Endothelial cell of umbilical vein (primary cell): ENCODE results near the gene NOD2. TPM values are rescaled to one million over a fixed set of nuclear protein-coding genes. Genes with fewer than 3 reads are reported as not detected.

ENCODE experiments used
- BruUV-seq: library from RNA; stranded (reverse); fragments of 400-500 nt; replicated peaks from 2 replicates; lab custom pipeline; 2021; lab: Mats Ljungman, UMichigan
- CTCF ChIA-PET: fragments of 300-600, 350-600 bp; sonication (Branson Sonifier 250); formaldehyde crosslinking; loops from one replicate; lab custom pipeline; 2021; ENCODE audit warnings: antibody characterized with exemption, inconsistent platforms; lab: Charles Lee
- POLR2A ChIA-PET: fragments of 300-600, 350-600 bp; sonication (Branson Sonifier 250); formaldehyde crosslinking; loops from one replicate; lab custom pipeline; 2021; ENCODE audit warnings: antibody characterized with exemption, inconsistent platforms; lab: Charles Lee
- DNase-seq: peaks from one replicate; pipeline ENCODE4 v3.0.0-alpha.2; 2011; ENCODE audit warnings: low read depth, low spot score
- FAIRE-seq: peaks from 2 replicates; lab custom pipeline; 2011; peaks lifted over from hg19 to GRCh38; lab: Jason Lieb, UNC
- H2AFZ ChIP-seq: 2 replicates; pipeline ENCODE4 v1.6.0; 2012; ENCODE audit warnings: low read depth, low read length, control low read depth, inconsistent platforms
- H3K27ac ChIP-seq: 2 replicates; pipeline ENCODE4 v1.5.1; 2011; ENCODE audit warnings: low read depth, mild to moderate bottlenecking, control low read depth, low read length, moderate library complexity; ENCODE audit not compliant: insufficient read depth
- H3K27me3 ChIP-seq, 2 experiments: 2 replicates each; pipeline versions ENCODE4 v1.6.0 to v1.6.1; 2011; ENCODE audit warnings: low read length in 2 of 2, mixed read lengths in 1 of 2; ENCODE audit not compliant: control insufficient read depth in 2 of 2, insufficient read depth in 2 of 2
- H3K36me3 ChIP-seq, 2 experiments: 2 replicates in 1 of 2; 3 replicates in 1 of 2; pipeline ENCODE4 v1.5.1; 2011; ENCODE audit warnings: low read length in 2 of 2, mild to moderate bottlenecking in 1 of 2, moderate library complexity in 1 of 2; ENCODE audit not compliant: control insufficient read depth in 2 of 2, insufficient read depth in 2 of 2; ENCODE audit errors: extremely low read depth in 1 of 2
- H3K4me1 ChIP-seq: 3 replicates; pipeline ENCODE4 v1.5.1; 2011; ENCODE audit warnings: mild to moderate bottlenecking, low read length; ENCODE audit not compliant: control insufficient read depth, insufficient read depth; ENCODE audit errors: extremely low read depth
- H3K4me2 ChIP-seq: 2 replicates; pipeline ENCODE4 v1.6.1; 2011; ENCODE audit warnings: low read length, control low read depth, mixed read lengths; ENCODE audit not compliant: insufficient read depth
- H3K4me3 ChIP-seq, 3 experiments: fragments of 200-600 bp in 1 of 3; sonication (generic), shearing (Covaris generic) in 1 of 3; replicated peaks in 1 of 3; 2 replicates each; pipeline ENCODE4 v1.5.1; 2011 to 2016; ENCODE audit warnings: control low read depth in 3 of 3, low read length in 3 of 3, mild to moderate bottlenecking in 2 of 3, inconsistent platforms in 1 of 3, low read depth in 1 of 3, moderate library complexity in 1 of 3; ENCODE audit not compliant: insufficient read depth in 1 of 3
- H3K79me2 ChIP-seq: 2 replicates; pipeline ENCODE4 v1.6.0; 2012; ENCODE audit warnings: low read length, inconsistent platforms; ENCODE audit not compliant: control insufficient read depth, insufficient read depth
- H3K9ac ChIP-seq: replicated peaks from 2 replicates; pipeline ENCODE3; 2011; ENCODE audit warnings: low read length, control low read depth; ENCODE audit not compliant: insufficient read depth; ENCODE audit errors: extremely low read depth
- H3K9me1 ChIP-seq: replicated peaks from 3 replicates; pipeline ENCODE4 v1.6.0; 2011; ENCODE audit warnings: mild to moderate bottlenecking, low read length; ENCODE audit not compliant: control insufficient read depth, insufficient read depth; ENCODE audit errors: extremely low read depth
- H3K9me3 ChIP-seq: replicated peaks from 2 replicates; pipeline ENCODE4 v1.5.1; 2012; ENCODE audit warnings: low read length, inconsistent platforms; ENCODE audit not compliant: control insufficient read depth, insufficient read depth
- H4K20me1 ChIP-seq: replicated peaks from 2 replicates; pipeline ENCODE3; 2011; ENCODE audit warnings: mild to moderate bottlenecking, low read length; ENCODE audit not compliant: control insufficient read depth, insufficient read depth; ENCODE audit errors: extremely low read depth
- EZH2 ChIP-seq: IDR thresholded peaks from 2 replicates; pipeline ENCODE4 v1.6.1; 2012; ENCODE audit warnings: borderline replicate concordance, low read depth, mild to moderate bottlenecking, moderate library complexity, low read length, inconsistent platforms; ENCODE audit not compliant: severe bottlenecking
- GATA2 ChIP-seq: IDR thresholded peaks from 2 replicates; pipeline ENCODE4 v1.7.0; 2011; ENCODE audit warnings: low read depth, mild to moderate bottlenecking, moderate library complexity, mixed read lengths, low read length; ENCODE audit not compliant: insufficient read length, insufficient read depth
- MAX ChIP-seq: IDR thresholded peaks from 2 replicates; pipeline ENCODE4 v1.6.1; 2011; ENCODE audit not compliant: insufficient read depth, insufficient read length
- MYC ChIP-seq: IDR thresholded peaks from one replicate; pipeline ENCODE4 v1.6.1; 2011; ENCODE audit warnings: mild to moderate bottlenecking, low read depth, low read length
- POLR2A ChIP-seq: IDR thresholded peaks from 2 replicates; pipeline ENCODE4 v1.6.1; 2012; ENCODE audit warnings: low read depth, mild to moderate bottlenecking, control low read depth, low read length
- POLR2AphosphoS5 ChIP-seq: IDR thresholded peaks from 2 replicates; pipeline ENCODE4 v1.6.1; 2012; ENCODE audit warnings: low read depth, mild to moderate bottlenecking, control low read depth, low read length, moderate library complexity; ENCODE audit not compliant: insufficient read depth
- dilution Hi-C: fragments of 300-500 bp; cut with MboI; formaldehyde crosslinking; loops from one replicate; pipeline ENCODE4 v1.15.0; 2019; ENCODE audit warnings: low sequenced_read_pairs; ENCODE audit not compliant: extremely low pct_ligation_motif_present
- intact Hi-C: fragments of 100-400 bp; cut with micrococcal nuclease; formaldehyde crosslinking; loops from one replicate; pipeline ENCODE4 v1.10.0; 2022
- polyA plus RNA-seq, 4 experiments: library from polyadenylated mRNA; depleted of rRNA in 3 of 4; stranded (reverse) in 3 of 4; unstranded in 1 of 4; fragments of >200 nt; gene quantifications; 2 replicates each; pipeline versions ENCODE4 v1.2.1 to v1.2.3, GENCODE V29; 2011 to 2012; ENCODE audit warnings: missing spikeins in 1 of 4
- total RNA-seq: library from RNA; stranded (reverse); gene quantifications from 2 replicates; pipeline ENCODE4 v1.2.3, GENCODE V29; 2021

The NOD2 gene
- total and polyA plus RNA-seq, 2 donors (not counting 3 experiments of a cell fraction or from before 2014, with no cell fraction given), result 0.07 to 0.58 TPM

DNA sequence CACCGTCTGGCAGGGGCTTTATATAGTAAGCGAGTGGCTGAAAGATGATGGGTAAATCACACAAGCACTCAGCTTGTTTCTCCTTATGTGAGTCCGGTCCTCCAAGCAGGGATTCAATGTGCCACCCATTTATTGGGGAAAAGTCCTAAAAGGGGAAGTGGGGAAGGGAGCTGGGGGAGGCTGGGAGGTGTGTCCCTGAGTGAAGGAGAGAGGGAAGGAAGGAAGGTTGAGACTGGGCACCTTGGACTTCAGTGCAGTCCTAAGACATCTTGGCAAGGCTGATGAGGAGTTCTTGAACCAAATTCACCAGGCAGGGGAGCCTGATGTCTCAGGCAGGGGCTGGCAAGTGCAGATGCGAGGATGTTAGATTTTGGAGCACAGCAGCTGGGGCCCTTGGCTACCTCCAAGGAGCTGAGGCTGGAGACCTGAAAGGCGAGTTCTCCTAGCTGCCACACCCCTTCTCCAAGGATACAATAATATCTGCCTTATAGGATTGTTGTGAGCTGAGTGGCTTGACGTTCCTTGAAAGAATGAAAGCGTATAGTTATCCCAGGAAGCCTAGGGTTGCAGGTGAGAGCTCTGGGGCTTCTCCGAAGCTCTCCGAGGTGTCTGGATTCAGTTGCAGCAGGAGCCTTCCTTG is 25.5 kb downstream of the NOD2 start:
- no peaks in the 10 kb centered on the region for H3K79me2 ChIP-seq
- no peaks in the 10 kb centered on the region for H3K36me3 ChIP-seq
- H3K9ac ChIP-seq, result no peak overlapping the region
- no TSS peak for BruUV-seq
- no peaks in the 10 kb centered on the region for H3K9me3 ChIP-seq
- CTCF ChIA-PET, result interaction anchor here (1.4 to 1.6 kb wide), 2 partner anchors 54 to 88 kb away, joined by 4 to 5 read pairs; no protein-coding TSS in a partner anchor
- no peaks in the 10 kb centered on the region for H3K4me1 ChIP-seq
- POLR2A ChIA-PET, result no interaction called here
- H3K27me3 ChIP-seq, result no peaks in the 10 kb centered on the region
- no peak for FAIRE-seq
- intact Hi-C loops (no loop called here), dilution Hi-C loops (no loop called here)
- H2AFZ ChIP-seq, result no peak overlapping the region
- no peak for DNase-seq
- no peak overlapping the region for H3K27ac ChIP-seq
- H3K9me1 ChIP-seq, result no peaks in the 10 kb centered on the region
- H4K20me1 ChIP-seq, result no peaks in the 10 kb centered on the region
- no peak overlapping the region for H3K4me2 ChIP-seq
- TF ChIP-seq GATA2 (no peak), MAX (no peak), POLR2A (no peak), EZH2 (no peak), POLR2AphosphoS5 (no peak), MYC (no peak)
- no peak overlapping the region for H3K4me3 ChIP-seq
